Transverse colon (tissue), 4 donors: Measurements from ENCODE around the gene PITX3.

ENCODE experiments used
- CTCF ChIP-seq, 5 experiments: fragments of 200-600 bp in 3 of 5; fragments of 450-650 bp in 2 of 5; sonication (generic) in 3 of 5; IDR thresholded peaks; 1 replicate in 2 of 5; 2 replicates in 3 of 5; pipeline ENCODE4 v1.5.1; 2016 to 2017; ENCODE audit warnings: antibody characterized with exemption in 5 of 5, inconsistent platforms in 3 of 5, mild to moderate bottlenecking in 2 of 5, moderate library complexity in 1 of 5
- EP300 ChIP-seq: sonication (generic); formaldehyde crosslinking; IDR thresholded peaks from one replicate; pipeline ENCODE4 v1.6.1; 2017; ENCODE audit warnings: antibody characterized with exemption, low read depth
- POLR2A ChIP-seq: fragments of 450-650 bp; IDR thresholded peaks from one replicate; pipeline ENCODE4 v1.6.1; 2016; ENCODE audit warnings: antibody characterized with exemption, mild to moderate bottlenecking, moderate library complexity
- POLR2AphosphoS5 ChIP-seq, 3 donors: sonication (generic); formaldehyde crosslinking; IDR thresholded peaks; one replicate each; pipeline ENCODE4 v1.6.1; 2016; ENCODE audit warnings: antibody characterized with exemption in 3 of 3

GRCh38 chr10:102289356-102289755 is 48.0 kb upstream of the PITX3 start:
- no peak for TF ChIP-seq CTCF (IDR thresholded peaks at IDR 0.05)
- no peak for TF ChIP-seq POLR2A
- TF ChIP-seq EP300 = no peak
- no peak for TF ChIP-seq POLR2AphosphoS5 (IDR thresholded peaks at IDR 0.05)
